Measurements from ENCODE around the gene TMEM178B.

Gene TMEM178B

GRCh38 chr7:141198194-141198958 lies 124.5 kb downstream of the TMEM178B start:
- no peak for DNase-seq (ENCODE audit: low read depth)
- no peak overlapping the region for H3K4me3 ChIP-seq (ENCODE audit: low read depth, low read length)
- TF ChIP-seq CTCF (IDR thresholded peaks at IDR 0.05; ENCODE audit: insufficient read depth, low read depth, low read length, missing control alignments): no peak

DNA sequence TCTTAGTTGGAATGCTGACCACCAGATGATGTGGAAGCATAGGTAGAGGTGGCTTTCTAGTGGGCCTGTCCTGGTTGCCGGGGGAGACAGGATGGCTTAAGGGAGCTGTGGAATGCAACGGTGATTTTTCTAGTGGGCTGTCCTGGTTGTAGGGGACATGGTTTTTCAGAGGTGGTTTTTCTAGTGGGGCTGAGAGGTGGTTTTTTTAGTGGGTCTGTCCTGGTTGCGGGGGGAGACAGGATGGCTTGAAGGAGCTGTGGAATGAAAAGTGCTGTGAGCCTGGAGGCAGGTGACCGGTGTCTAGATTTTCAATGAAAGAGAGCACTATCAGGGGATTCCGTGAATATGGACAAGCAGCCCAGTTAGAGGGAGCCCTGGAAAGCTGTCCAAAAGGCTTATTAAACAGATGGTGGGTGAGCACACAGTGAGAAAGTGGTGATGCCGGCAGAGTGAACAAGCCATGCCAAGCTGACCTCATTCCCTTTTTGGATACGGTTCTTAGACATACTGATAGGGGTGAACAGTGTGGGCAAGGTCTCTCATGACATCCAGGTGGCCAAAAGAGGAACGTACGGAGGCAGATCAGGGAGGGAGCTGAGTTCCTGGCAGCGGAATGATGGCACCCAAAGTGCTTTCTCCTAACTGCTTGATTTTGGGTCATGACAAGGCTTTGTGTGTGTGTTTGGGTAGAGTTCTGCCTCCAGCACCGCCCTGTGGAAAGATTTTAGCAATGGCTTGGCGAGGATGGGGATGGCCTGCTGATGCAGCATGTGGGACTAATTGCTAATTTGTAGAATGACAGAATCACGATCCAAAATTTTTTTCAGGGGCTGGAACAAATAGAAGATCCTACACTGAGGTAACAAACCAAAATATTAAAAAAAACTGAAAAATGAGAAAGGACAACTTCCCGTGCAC lies 126.6 kb downstream of the TMEM178B start:
- no peak overlapping the region for H3K4me3 ChIP-seq (ENCODE audit: low read depth, low read length)
- TF ChIP-seq CTCF (IDR thresholded peaks at IDR 0.05; ENCODE audit: insufficient read depth, low read depth, low read length, missing control alignments): no peak
- DNase-seq (ENCODE audit: low read depth): no peak

DNA sequence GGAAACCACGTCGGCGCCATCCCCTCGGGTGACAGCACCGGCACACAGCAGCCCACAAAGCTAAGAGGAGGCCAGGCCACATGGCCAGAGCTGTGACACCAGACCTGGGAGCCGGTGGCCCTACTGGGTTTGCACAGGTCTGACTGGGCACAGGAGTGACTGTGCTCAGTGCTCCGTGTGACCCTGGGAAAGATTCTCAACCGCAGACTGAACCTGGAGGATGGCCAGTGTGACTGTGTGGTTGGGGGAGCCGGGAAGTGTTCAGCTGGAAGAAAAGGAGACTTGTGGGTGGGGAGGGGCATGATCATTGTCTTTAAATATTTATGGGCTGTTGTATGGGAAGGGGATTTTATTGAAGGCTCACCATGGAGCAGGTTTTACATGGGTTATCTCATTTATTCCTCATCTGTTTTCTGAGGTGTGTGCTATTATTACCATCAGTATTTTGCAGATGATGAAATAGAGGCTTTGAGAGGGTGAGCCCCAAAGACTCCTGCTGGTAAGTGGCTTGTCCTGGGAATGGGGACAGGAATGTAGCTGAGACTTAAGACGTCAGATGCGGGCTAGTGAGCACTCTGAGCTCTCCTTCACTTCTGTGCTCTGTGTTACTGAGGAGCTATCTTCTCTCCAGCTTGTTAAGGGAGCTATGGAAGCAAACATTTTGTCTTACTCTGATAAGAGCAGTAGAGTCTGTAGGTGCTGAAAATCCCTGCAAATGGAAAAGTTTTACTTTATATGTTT lies 127.5 kb downstream of the TMEM178B start:
- DNase-seq (ENCODE audit: low read depth): no peak
- no peak for TF ChIP-seq CTCF (IDR thresholded peaks at IDR 0.05; ENCODE audit: insufficient read depth, low read depth, low read length, missing control alignments)
- no peak overlapping the region for H3K4me3 ChIP-seq (ENCODE audit: low read depth, low read length)

DNA sequence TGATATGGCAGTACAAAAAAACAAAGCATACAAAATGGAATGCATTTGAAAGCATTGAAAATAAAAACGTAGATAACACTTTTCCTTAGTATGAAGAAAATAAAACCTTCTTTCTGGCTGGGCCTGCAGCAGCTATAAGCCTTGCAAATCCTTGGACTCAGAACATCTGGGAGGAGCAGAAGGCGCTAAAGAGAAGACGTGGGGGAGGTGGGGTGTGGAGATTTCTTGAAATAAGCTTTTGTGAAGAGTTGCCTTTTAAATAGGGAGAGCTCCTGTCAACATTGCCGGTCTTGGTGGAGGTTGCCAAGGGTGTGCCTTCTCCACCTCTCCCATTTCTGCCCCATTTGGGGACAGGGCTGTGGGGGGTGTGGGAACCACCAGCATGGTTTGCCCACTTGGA lies 128.7 kb downstream of the TMEM178B start:
- no peak overlapping the region for H3K4me3 ChIP-seq (ENCODE audit: low read depth, low read length)
- TF ChIP-seq CTCF (IDR thresholded peaks at IDR 0.05; ENCODE audit: insufficient read depth, low read depth, low read length, missing control alignments): no peak
- no peak for DNase-seq (ENCODE audit: low read depth)

DNA sequence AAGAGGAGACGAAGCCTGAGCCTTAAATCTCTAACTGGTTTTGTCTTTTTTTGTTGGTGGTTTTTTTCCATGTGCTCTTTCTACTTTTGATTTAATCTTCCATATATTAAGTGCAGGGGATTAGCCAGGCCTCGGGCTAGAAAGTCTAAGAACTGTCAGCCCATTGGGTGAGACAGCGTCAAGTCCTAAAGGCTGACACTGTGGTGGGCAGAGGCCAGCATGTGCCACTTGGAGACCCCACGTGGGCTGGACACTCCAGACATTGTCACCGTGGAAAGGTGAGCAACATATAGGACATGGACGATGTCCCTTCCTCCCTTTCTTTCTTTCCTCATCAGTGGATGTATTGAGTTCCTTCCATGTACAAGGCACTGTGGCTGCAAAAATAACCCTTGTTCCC lies 129.3 kb downstream of the TMEM178B start:
- no peak for DNase-seq (ENCODE audit: low read depth)
- no peak overlapping the region for H3K4me3 ChIP-seq (ENCODE audit: low read depth, low read length)
- TF ChIP-seq CTCF (IDR thresholded peaks at IDR 0.05; ENCODE audit: insufficient read depth, low read depth, low read length, missing control alignments): no peak

DNA sequence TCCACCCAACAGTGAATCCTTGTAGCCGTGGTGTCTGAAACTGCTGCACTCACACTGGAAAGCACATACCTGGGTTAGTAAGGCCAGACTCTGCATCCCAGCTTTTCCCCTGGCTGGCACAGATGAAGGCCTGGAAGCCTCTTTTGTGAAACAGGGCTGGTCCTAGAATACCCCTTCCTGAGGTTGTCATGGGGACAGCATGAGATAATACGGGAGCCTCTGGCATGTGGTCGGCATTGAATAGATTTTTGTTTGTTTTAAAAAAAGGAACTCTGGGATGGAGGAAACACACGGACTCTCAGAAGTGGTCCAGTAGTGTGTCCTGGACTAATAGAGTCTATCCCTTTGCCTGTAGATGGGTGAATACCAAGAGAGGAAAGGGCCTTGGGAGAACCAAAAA lies 129.7 kb downstream of the TMEM178B start:
- DNase-seq (ENCODE audit: low read depth): no peak
- TF ChIP-seq CTCF (IDR thresholded peaks at IDR 0.05; ENCODE audit: insufficient read depth, low read depth, low read length, missing control alignments): no peak
- no peak overlapping the region for H3K4me3 ChIP-seq (ENCODE audit: low read depth, low read length)

All from GM12865 (cell line).